Testis (tissue), 2 donors: Measurements from ENCODE around the gene RAPGEF6.

Source experiments
- CTCF ChIP-seq, 3 experiments: fragments of 450-650 bp in 2 of 3; fragments of 200-600 bp in 1 of 3; sonication (generic) in 1 of 3; IDR thresholded peaks; one replicate each; pipeline ENCODE4 v1.5.1; 2016 to 2019; ENCODE audit warnings: antibody characterized with exemption in 3 of 3, mild to moderate bottlenecking in 2 of 3, moderate library complexity in 1 of 3
- POLR2A ChIP-seq: fragments of 450-650 bp; IDR thresholded peaks from one replicate; pipeline ENCODE4 v1.6.1; 2017; ENCODE audit warnings: antibody characterized with exemption, mild to moderate bottlenecking, moderate library complexity

- no peak for TF ChIP-seq CTCF (IDR thresholded peaks at IDR 0.05)
- no peak for TF ChIP-seq POLR2A
Observed at GRCh38 chr5:131611064-131611381, 24.0 kb downstream of the RAPGEF6 start.
